CD4-positive, alpha-beta T cell treated with Interleukin-21 for 1 hour (primary cell): ENCODE data around the gene C2orf72.
A peak's percentile ranks its signal among the peaks of the same experiment; 100 is the strongest.
"Not testable (repeated sequence)": the region's sequence is repeated elsewhere in the genome, so short reads cannot be mapped to it uniquely, and the experiment has no call there.

Experiments
- DNase-seq: peaks from one replicate; pipeline ENCODE4 v3.0.0-alpha.2; 2020

The C2orf72 gene

GRCh38 chr2:231047274-231047922 lies 10.1 kb downstream of the C2orf72 start:
- no peak for DNase-seq

- no peak for DNase-seq
Observed at GRCh38 chr2:231047923-231048915, 10.9 kb downstream of the C2orf72 start.

GRCh38 chr2:231049286-231050017 lies 12.1 kb downstream of the C2orf72 start:
- DNase-seq: no peak

- DNase-seq: no peak
Observed at GRCh38 chr2:231050018-231050901, 12.9 kb downstream of the C2orf72 start.

- DNase-seq: no peak
Observed at GRCh38 chr2:231051116-231051515, 13.8 kb downstream of the C2orf72 start.

GRCh38 chr2:231052494-231053451 lies 15.4 kb downstream of the C2orf72 start:
- DNase-seq: peak; percentile 86

- DNase-seq: no peak
Observed at GRCh38 chr2:231053846-231054245, 16.5 kb downstream of the C2orf72 start.

- DNase-seq: peak; percentile 95
Observed at GRCh38 chr2:231056453-231057416, 19.4 kb downstream of the C2orf72 start, which contains the start of gene PSMD1. TSS of gene PSMD1 (plus strand) at chr2:231056867. CDS start at chr2:231057026, 159 bp downstream.

- DNase-seq: no peak
Observed at GRCh38 chr2:231057590-231057989, 20.3 kb downstream of the C2orf72 start.

GRCh38 chr2:231058761-231059550 lies 21.6 kb downstream of the C2orf72 start:
- DNase-seq: no peak

GRCh38 chr2:231059756-231060155 lies 22.4 kb downstream of the C2orf72 start:
- DNase-seq: no peak

GRCh38 chr2:231062776-231063175 lies 25.5 kb downstream of the C2orf72 start:
- no peak for DNase-seq

GRCh38 chr2:231063347-231063746 lies 26.0 kb downstream of the C2orf72 start:
- DNase-seq: no peak

GRCh38 chr2:231065966-231066365 lies 28.6 kb downstream of the C2orf72 start:
- no peak for DNase-seq

- DNase-seq: not testable (repeated sequence)
Observed at GRCh38 chr2:231067531-231067930, 30.2 kb downstream of the C2orf72 start.

GRCh38 chr2:231068525-231069222 lies 31.4 kb downstream of the C2orf72 start:
- DNase-seq: no peak

- DNase-seq: no peak
Observed at GRCh38 chr2:231069379-231070054, 32.2 kb downstream of the C2orf72 start.

GRCh38 chr2:231084565-231084964 lies 47.2 kb downstream of the C2orf72 start:
- no peak for DNase-seq
